ENCODE results near the gene MYO10.

- no peak for TF ChIP-seq CTCF (IDR thresholded peaks at IDR 0.05)
- no peak for TF ChIP-seq POLR2A (IDR thresholded peaks at IDR 0.05)
Observed at GRCh38 chr5:16681876-16682275, 254.2 kb downstream of the MYO10 start.
